Trophoblast cell (in vitro differentiated cells and primary cell): ENCODE data around the gene KPTN.

Source experiments
- DNase-seq, 2 donors: peaks; one replicate each; pipeline ENCODE4 v3.0.0-alpha.2; 2016
- H2AFZ ChIP-seq: 2 replicates; pipeline ENCODE4 v1.6.1; 2013; ENCODE audit warnings: low read length, moderate library complexity, mild to moderate bottlenecking; ENCODE audit not compliant: insufficient read depth, poor library complexity
- H2AK5ac ChIP-seq: 2 replicates; pipeline ENCODE4 v1.6.1; 2013; ENCODE audit warnings: mild to moderate bottlenecking, low read length
- H2BK120ac ChIP-seq: 2 replicates; pipeline ENCODE4 v1.6.1; 2013; ENCODE audit warnings: low read length, mild to moderate bottlenecking, moderate library complexity; ENCODE audit not compliant: insufficient read depth, poor library complexity
- H2BK12ac ChIP-seq: 2 replicates; pipeline ENCODE4 v1.6.1; 2013; ENCODE audit warnings: mild to moderate bottlenecking, low read length, moderate library complexity
- H2BK5ac ChIP-seq: 2 replicates; pipeline ENCODE4 v1.6.1; 2013; ENCODE audit warnings: low read length, low read depth, moderate library complexity, mild to moderate bottlenecking; ENCODE audit not compliant: poor library complexity
- H3K14ac ChIP-seq: 2 replicates; pipeline ENCODE4 v1.6.1; 2013; ENCODE audit warnings: mild to moderate bottlenecking, low read length
- H3K18ac ChIP-seq: 2 replicates; pipeline ENCODE4 v1.6.1; 2013; ENCODE audit warnings: mild to moderate bottlenecking, low read length
- H3K23ac ChIP-seq: 2 replicates; pipeline ENCODE4 v1.6.1; 2013; ENCODE audit warnings: low read length
- H3K27ac ChIP-seq: 2 replicates; pipeline ENCODE4 v1.5.1; 2013; ENCODE audit warnings: low read depth, mild to moderate bottlenecking, inconsistent platforms, low read length, moderate library complexity
- H3K27me3 ChIP-seq: 2 replicates; pipeline ENCODE4 v1.6.1; 2013; ENCODE audit warnings: inconsistent platforms, mild to moderate bottlenecking, low read length, moderate library complexity; ENCODE audit not compliant: insufficient read depth
- H3K36me3 ChIP-seq, 2 experiments: 1 replicate in 1 of 2; 2 replicates in 1 of 2; pipeline ENCODE4 v1.6.1; 2013; ENCODE audit warnings: low read length in 2 of 2, mild to moderate bottlenecking in 2 of 2, moderate library complexity in 1 of 2; ENCODE audit not compliant: insufficient read depth in 2 of 2, control insufficient read depth in 1 of 2
- H3K4ac ChIP-seq: 2 replicates; pipeline ENCODE4 v1.6.1; 2013; ENCODE audit warnings: low read depth, mild to moderate bottlenecking, low read length, moderate library complexity
- H3K4me1 ChIP-seq, 2 experiments: 1 replicate in 1 of 2; 2 replicates in 1 of 2; pipeline ENCODE4 v1.6.1; 2013; ENCODE audit warnings: low read length in 2 of 2, mild to moderate bottlenecking in 2 of 2, moderate library complexity in 1 of 2; ENCODE audit not compliant: insufficient read depth in 2 of 2, control insufficient read depth in 1 of 2
- H3K4me2 ChIP-seq: 2 replicates; pipeline ENCODE4 v1.6.1; 2013; ENCODE audit warnings: inconsistent platforms, mild to moderate bottlenecking, low read length, moderate library complexity
- H3K4me3 ChIP-seq: 2 replicates; pipeline ENCODE4 v1.5.1; 2013; ENCODE audit warnings: mild to moderate bottlenecking, low read depth, low read length, inconsistent platforms
- H3K79me1 ChIP-seq: one replicate; pipeline ENCODE4 v1.6.1; 2013; ENCODE audit warnings: low read length
- H3K79me2 ChIP-seq: 2 replicates; pipeline ENCODE4 v1.6.1; 2013; ENCODE audit warnings: low read length, mild to moderate bottlenecking; ENCODE audit not compliant: control insufficient read depth, insufficient read depth, poor library complexity
- H3K9ac ChIP-seq: 2 replicates; pipeline ENCODE4 v1.6.1; 2013; ENCODE audit warnings: mild to moderate bottlenecking, low read length
- H3K9me3 ChIP-seq: 2 replicates; pipeline ENCODE4 v1.6.1; 2013; ENCODE audit warnings: low read depth, mild to moderate bottlenecking, control low read depth, inconsistent platforms, low read length; ENCODE audit not compliant: insufficient read depth
- H4K12ac ChIP-seq: 2 replicates; pipeline ENCODE4 v1.6.1; 2013; ENCODE audit warnings: low read depth, mild to moderate bottlenecking, low read length, moderate library complexity
- H4K8ac ChIP-seq: 2 replicates; pipeline ENCODE4 v1.6.1; 2013; ENCODE audit warnings: low read depth, mild to moderate bottlenecking, low read length, moderate library complexity
- H4K91ac ChIP-seq: one replicate; pipeline ENCODE4 v1.6.1; 2013; ENCODE audit warnings: low read depth, mild to moderate bottlenecking, low read length, moderate library complexity
- WGBS: extraction: QIAGEN DNeasy Blood & Tissue Kit; methylation state at CpG from one replicate; pipeline ENCODE4 v1.1.7; 2013; ENCODE audit warnings: missing lambda C conversion rate; ENCODE audit not compliant: insufficient read length, insufficient coverage; ENCODE audit errors: extremely low coverage; 5-methylcytosine and 5-hydroxymethylcytosine counted together

KPTN gene

DNA sequence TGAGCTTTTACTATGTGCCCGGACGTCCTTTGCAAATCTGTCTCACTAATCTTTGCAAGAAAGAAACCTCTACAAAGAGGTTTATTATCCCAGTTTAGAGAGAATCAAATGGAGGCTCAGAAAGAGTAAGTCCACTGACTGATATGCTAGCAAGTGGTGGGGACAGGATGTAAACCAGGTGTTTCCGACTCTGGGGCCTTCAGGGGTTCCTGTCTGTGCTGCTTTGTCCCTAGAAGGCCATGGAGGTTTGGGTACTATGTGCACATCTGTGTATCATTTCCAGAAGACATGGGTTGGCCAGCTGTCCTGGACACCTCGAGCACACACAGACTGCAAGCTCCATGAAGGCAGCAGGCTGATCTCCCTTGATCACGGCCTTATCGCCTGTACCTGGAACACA lies 1.2 kb upstream of the KPTN start:
- Histone ChIP-seq H3K4me1 (peaks cover 0 to 5% of the 10 kb centered on the region in 2 experiments), H3K27me3 (no peaks in the 10 kb centered on the region), H4K91ac (no peak overlapping the region), H3K4me2 (no peak overlapping the region), H3K79me1 (peaks cover 7% of the 10 kb centered on the region), H3K14ac (no peak overlapping the region), H3K4ac (no peak overlapping the region), H3K27ac (no peak overlapping the region), H3K4me3 (no peak overlapping the region), H3K9me3 (no peaks in the 10 kb centered on the region), H4K8ac (no peak overlapping the region), H3K18ac (no peak overlapping the region), H2BK12ac (no peak overlapping the region), H2BK5ac (no peak overlapping the region), H3K23ac (no peak overlapping the region), H3K36me3 (peaks cover 33% of the 10 kb centered on the region in 2 experiments), H2BK120ac (no peak overlapping the region), H2AK5ac (no peak overlapping the region), H2AFZ (no peak overlapping the region), H3K79me2 (peaks cover 2% of the 10 kb centered on the region), H4K12ac (no peak overlapping the region), H3K9ac (no peak overlapping the region)
- no peak for DNase-seq
- no CpG with 5 or more reads among the region's 6 CpGs for WGBS

DNA sequence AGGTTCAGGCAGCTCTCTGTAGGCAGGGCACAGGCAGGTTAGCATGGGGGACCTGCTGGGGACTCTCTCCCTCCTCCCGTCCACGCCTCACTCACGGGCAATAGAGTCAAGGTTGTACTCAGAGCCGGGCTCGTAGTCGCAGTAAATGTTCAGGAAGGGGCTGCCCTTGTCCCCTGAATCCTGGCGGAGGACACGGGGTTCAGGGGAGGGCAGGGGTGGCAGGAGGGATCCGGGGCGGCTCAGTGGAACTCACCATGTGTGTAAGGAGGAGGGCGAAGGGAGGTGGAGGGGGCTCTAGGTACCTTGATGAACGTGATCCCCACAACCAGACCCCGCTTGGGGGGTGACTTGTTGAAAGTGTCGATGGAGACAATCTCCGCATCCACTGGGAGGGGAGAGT lies 819 bp downstream of the KPTN start:
- H2BK12ac ChIP-seq, result no peak overlapping the region
- no peak overlapping the region for H3K4ac ChIP-seq
- H3K23ac ChIP-seq, result no peak overlapping the region
- H4K12ac ChIP-seq, result peak overlapping the region; percentile 37
- no peak overlapping the region for H2AK5ac ChIP-seq
- peaks cover 0 to 5% of the 10 kb centered on the region in 2 experiments for H3K4me1 ChIP-seq
- H3K36me3 ChIP-seq, result peaks cover 17% of the 10 kb centered on the region in 2 experiments
- no peaks in the 10 kb centered on the region for H3K9me3 ChIP-seq
- no peak overlapping the region for H2BK5ac ChIP-seq
- no peak overlapping the region for H3K4me3 ChIP-seq
- H4K8ac ChIP-seq, result peak overlapping the region; percentile 90
- peaks cover 7% of the 10 kb centered on the region for H3K79me1 ChIP-seq
- WGBS, result no CpG with 5 or more reads among the region's 15 CpGs
- DNase-seq, result no peak
- peak overlapping the region; percentile 32 for H4K91ac ChIP-seq
- H2AFZ ChIP-seq, result peak overlapping the region; percentile 46
- H2BK120ac ChIP-seq, result no peak overlapping the region
- H3K14ac ChIP-seq, result no peak overlapping the region
- no peaks in the 10 kb centered on the region for H3K27me3 ChIP-seq
- H3K27ac ChIP-seq, result no peak overlapping the region
- H3K79me2 ChIP-seq, result peaks cover 2% of the 10 kb centered on the region
- no peak overlapping the region for H3K4me2 ChIP-seq
- H3K9ac ChIP-seq, result no peak overlapping the region
- H3K18ac ChIP-seq, result no peak overlapping the region

DNA sequence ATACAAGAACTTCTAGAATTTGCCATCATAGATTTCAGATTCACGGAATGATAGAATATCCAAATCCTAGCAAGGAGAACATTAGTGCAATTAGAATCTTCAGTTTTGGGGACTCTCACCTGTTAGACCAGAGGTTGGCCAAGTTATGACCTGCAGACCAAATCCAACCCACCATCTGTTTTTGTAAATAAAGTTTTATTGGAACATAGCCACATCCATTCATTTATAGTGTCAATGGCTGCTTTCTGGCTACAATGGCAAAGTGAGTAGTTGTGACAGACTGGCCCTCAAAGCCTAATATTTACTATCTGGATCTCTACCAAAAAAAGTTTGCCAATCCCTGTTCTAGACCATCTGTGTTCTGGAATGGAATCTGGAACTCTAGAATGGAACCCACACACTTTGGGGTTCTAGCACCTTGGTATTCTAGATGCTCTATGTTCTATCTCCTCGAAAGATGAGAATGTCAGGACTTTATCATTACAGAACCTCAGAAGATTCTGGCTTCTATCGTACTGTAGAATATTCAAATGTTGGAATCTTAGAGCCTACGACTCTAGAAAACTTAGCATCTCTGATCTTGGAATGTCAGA lies 2.5 kb downstream of the KPTN start:
- Histone ChIP-seq H2BK5ac (no peak overlapping the region), H3K4me2 (no peak overlapping the region), H3K4me3 (no peak overlapping the region), H3K4ac (no peak overlapping the region), H4K12ac (no peak overlapping the region), H3K27ac (no peak overlapping the region), H3K36me3 (peaks cover 2 to 5% of the 10 kb centered on the region in 2 experiments), H3K27me3 (no peaks in the 10 kb centered on the region), H4K91ac (no peak overlapping the region), H3K18ac (no peak overlapping the region), H3K9ac (no peak overlapping the region), H4K8ac (no peak overlapping the region), H2BK120ac (no peak overlapping the region), H3K23ac (no peak overlapping the region), H3K79me1 (peaks cover 7% of the 10 kb centered on the region), H2BK12ac (no peak overlapping the region), H3K4me1 (peaks cover 0 to 5% of the 10 kb centered on the region in 2 experiments), H3K79me2 (peaks cover 2% of the 10 kb centered on the region), H2AFZ (no peak overlapping the region), H3K14ac (no peak overlapping the region), H2AK5ac (no peak overlapping the region), H3K9me3 (no peaks in the 10 kb centered on the region)
- no peak for DNase-seq
- WGBS, result no CpG with 5 or more reads among the region's 4 CpGs

DNA sequence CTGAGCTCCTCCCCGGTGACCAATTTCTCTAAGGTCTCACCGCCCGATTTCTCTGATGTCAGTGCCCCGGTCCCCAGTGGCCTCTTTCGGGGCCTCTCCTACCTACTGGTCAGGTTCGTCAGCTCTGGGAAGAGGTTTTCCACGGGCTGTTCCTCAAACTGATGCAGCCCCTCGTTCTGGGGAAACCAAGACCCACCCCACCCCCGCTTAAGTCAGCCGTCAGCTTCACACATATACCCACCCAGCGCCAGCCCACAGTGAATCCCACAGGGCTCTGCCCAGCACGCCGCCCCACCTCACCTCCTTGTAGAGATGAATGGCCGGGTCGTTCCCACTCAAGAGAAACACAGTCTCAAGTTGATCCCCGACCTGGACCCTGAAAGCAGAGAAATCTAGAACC lies 3.4 kb downstream of the KPTN start:
- no peak overlapping the region for H2BK12ac ChIP-seq
- H2BK120ac ChIP-seq, result no peak overlapping the region
- WGBS, result no CpG with 5 or more reads among the region's 16 CpGs
- no peak overlapping the region for H3K4me3 ChIP-seq
- no peak overlapping the region for H3K4ac ChIP-seq
- no peak overlapping the region for H3K9ac ChIP-seq
- no peak overlapping the region for H4K8ac ChIP-seq
- no peak overlapping the region for H3K23ac ChIP-seq
- no peak for DNase-seq
- H3K4me1 ChIP-seq, result peaks cover 0 to 5% of the 10 kb centered on the region in 2 experiments
- peaks cover 2 to 4% of the 10 kb centered on the region in 2 experiments for H3K36me3 ChIP-seq
- H2AK5ac ChIP-seq, result no peak overlapping the region
- no peak overlapping the region for H2BK5ac ChIP-seq
- H3K27me3 ChIP-seq, result no peaks in the 10 kb centered on the region
- no peak overlapping the region for H3K27ac ChIP-seq
- H4K91ac ChIP-seq, result no peak overlapping the region
- no peak overlapping the region for H3K14ac ChIP-seq
- no peak overlapping the region for H3K4me2 ChIP-seq
- no peak overlapping the region for H3K18ac ChIP-seq
- H3K9me3 ChIP-seq, result no peaks in the 10 kb centered on the region
- H2AFZ ChIP-seq, result no peak overlapping the region
- peaks cover 2% of the 10 kb centered on the region for H3K79me2 ChIP-seq
- H4K12ac ChIP-seq, result no peak overlapping the region
- peaks cover 7% of the 10 kb centered on the region for H3K79me1 ChIP-seq
